Posterior vena cava (tissue), 2 donors: ENCODE data around the gene GMPS. TPM values are rescaled to one million over a fixed set of nuclear protein-coding genes. Genes with fewer than 3 reads are reported as not detected.
"Not testable (repeated sequence)": the region's sequence is repeated elsewhere in the genome, so short reads cannot be mapped to it uniquely, and the experiment has no call there.

Source experiments
- DNase-seq: peaks from one replicate; pipeline ENCODE4 v3.0.0-alpha.2; 2020; ENCODE audit warnings: low spot score
- intact Hi-C, 2 donors: fragments of 100-400 bp; cut with DNase I; formaldehyde crosslinking; loops; one replicate each; pipeline versions ENCODE4 v1.14.1 to v1.14.2; 2022 to 2023
- long read RNA-seq, 2 donors: library from polyadenylated mRNA; unstranded; transcript quantifications; one replicate each; pipeline ENCODE4 v2.0.0, GENCODE V29; 2020 to 2021
- total RNA-seq, 2 donors: library from RNA; stranded (reverse); fragmentation: NEBNext Ultra II Directional; extraction: Animal tissue kit (Norgen Biotek cat#: 25700); gene quantifications; one replicate each; pipeline ENCODE4 v1.2.1, GENCODE V29; 2021
- donor health status: DM: yes; HTN: yes; CAD: no.
- donor health status: DM: yes; HTN: yes; CAD: no.

The GMPS gene
- total RNA-seq, result 10 to 100 TPM; 36.1 to 47.4 TPM
- long read RNA-seq, donor 1, full-length matches to known transcripts, result 20 of 23 reads
- long read RNA-seq, donor 1, partial matches to known transcripts, result 2 of 23 reads
- long read RNA-seq, donor 1, other reads (novel, unspliced or antisense), result 1 of 23 reads
- long read RNA-seq, donor 2, full-length matches to known transcripts, result 57 of 69 reads
- long read RNA-seq, donor 2, partial matches to known transcripts, result 6 of 69 reads
- long read RNA-seq, donor 2, other reads (novel, unspliced or antisense), result 6 of 69 reads

GRCh38 chr3:155870133-155870944 is at the start of gene GMPS:
TSS of gene GMPS (plus strand) at chr3:155870650. CDS start at chr3:155870871, 221 bp downstream.
- intact Hi-C loops, result loop anchor here in 1 of 2 donors (5.0 kb wide), 1 partner anchor 63 kb away; the partner anchor contains the start of gene C3orf33
- peak; percentile 98 for DNase-seq

GRCh38 chr3:155828490-155829098 is 41.9 kb upstream of the GMPS start:
- intact Hi-C loops, DNase-seq: not testable (repeated sequence)

DNA sequence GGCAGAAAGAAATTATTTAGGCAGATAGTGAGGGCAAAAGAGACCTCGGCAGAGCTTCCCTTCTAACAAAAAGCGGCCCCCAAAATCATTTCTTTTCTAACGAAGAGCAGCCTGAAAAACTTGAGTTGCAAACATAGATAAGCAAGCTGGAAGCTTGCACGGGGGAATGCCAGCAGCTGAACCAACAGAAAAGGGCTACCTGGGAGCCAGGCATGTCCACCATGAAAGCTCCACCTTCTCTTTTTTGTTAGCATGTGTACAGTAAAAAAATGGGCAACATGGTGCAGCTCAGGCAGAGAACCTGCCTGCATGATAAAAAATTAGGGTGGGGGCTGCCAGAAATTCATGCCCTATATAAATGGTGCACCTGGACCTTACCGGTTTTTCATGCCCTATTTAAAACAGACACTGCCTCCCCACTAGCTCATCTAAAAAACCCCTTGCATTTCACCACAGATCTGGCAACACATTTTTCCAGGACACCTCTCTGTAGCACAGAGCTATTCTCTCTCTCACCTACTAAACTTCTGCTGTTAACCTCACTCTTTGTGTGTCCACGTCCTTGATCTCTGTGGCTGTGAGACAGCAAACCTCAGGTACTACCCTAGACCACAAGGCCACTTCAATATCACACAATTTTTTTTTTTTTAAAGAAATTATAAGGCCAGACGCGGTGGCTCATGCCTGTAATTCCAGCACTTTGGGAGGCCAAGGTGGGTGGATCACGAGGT is 34.9 kb upstream of the GMPS start:
- intact Hi-C loops, result no loop called here
- no peak for DNase-seq

- no peak for DNase-seq
- intact Hi-C loops, result no loop called here
These were observed 26.9 kb upstream of the GMPS start for GRCh38 chr3:155843569-155843968.

DNA sequence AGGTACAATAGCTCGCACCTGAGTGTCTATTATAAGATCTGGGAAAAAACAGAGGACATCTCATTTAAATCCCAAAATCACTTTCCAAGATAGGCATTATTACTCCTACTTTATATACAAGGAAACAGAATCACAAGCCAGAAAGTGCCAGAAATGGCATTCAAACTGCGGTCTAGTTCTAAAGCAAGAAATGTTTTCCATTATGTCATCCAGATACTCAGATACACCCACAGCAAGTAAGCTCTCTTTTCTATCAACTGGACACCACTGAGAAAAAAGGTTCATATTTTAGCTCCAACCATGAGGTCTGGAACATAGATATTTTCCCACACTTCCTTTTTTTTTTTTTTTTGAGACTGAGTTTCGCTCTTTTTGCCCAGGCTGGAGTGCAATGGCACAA is 24.3 kb upstream of the GMPS start:
- intact Hi-C loops, result no loop called here
- DNase-seq, result no peak

- intact Hi-C loops, result no loop called here
- DNase-seq, result no peak
These were observed 22.5 kb upstream of the GMPS start for GRCh38 chr3:155847993-155848392.

- DNase-seq, intact Hi-C loops: not testable (repeated sequence)
These were observed 21.0 kb upstream of the GMPS start for GRCh38 chr3:155849404-155849803.

DNA sequence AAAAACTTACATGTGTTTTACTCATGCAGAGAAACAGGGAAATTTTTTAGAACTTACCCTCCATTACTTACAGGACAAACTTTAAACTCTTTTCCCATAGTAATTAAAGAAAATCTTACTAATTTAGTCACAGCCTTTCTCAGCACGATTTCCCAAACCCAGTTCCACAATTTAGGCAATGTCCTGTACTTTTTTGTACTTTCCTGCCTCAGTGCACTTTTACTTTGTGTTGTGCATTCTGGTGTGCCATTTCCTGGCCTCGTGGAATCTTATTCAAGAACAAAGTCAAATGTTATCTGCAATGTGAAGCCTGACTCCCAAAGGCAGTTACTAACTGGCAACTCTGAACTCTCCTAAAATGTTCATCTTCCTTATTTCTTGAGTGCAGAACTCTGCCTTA is 18.1 kb upstream of the GMPS start:
- intact Hi-C loops, result no loop called here
- DNase-seq, result no peak

DNA sequence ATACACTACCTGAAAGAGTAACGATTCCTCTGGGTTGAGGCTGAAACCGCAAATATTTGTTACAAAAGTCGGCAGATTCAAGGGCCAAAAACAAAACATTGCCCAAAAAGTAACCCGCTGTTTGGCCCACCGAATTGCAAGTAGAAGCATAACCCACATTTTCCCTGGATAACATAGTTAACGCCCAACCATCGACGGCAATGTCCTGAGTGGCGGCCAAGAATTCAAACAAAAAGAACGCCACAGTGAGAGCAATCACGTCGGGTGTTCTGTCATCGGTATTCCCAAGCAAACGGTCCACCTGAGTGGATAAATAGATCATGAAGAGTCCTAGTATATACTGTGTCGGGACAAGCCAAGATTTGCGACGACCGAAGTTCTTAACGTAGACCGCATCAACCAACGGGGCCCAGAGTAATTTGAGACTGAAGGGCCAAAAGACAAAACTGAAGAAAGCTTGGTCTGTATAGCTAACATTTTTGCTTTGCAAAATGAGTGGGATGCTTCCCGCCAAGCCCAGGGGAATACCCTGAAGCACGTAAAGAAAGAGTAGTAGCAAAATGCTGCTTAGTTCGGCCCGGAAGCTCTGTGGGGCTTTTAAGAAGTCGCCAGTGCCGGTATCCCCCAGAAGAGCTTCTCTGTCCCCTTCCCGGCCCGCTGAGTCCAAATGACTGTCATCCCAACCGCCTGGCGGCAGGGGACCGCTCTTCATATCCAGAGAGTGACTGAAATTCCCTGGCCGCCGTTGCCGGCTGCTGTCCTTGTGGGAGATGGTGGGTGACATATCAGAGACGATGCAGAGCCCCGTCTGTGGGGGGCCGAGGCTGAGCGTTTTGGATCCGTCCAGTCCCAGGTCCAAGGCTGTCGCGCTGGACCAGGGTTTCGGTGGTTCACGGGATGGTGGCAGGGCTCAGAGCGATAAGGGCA is 17.0 kb upstream of the GMPS start:
- intact Hi-C loops, result no loop called here
- no peak for DNase-seq

DNA sequence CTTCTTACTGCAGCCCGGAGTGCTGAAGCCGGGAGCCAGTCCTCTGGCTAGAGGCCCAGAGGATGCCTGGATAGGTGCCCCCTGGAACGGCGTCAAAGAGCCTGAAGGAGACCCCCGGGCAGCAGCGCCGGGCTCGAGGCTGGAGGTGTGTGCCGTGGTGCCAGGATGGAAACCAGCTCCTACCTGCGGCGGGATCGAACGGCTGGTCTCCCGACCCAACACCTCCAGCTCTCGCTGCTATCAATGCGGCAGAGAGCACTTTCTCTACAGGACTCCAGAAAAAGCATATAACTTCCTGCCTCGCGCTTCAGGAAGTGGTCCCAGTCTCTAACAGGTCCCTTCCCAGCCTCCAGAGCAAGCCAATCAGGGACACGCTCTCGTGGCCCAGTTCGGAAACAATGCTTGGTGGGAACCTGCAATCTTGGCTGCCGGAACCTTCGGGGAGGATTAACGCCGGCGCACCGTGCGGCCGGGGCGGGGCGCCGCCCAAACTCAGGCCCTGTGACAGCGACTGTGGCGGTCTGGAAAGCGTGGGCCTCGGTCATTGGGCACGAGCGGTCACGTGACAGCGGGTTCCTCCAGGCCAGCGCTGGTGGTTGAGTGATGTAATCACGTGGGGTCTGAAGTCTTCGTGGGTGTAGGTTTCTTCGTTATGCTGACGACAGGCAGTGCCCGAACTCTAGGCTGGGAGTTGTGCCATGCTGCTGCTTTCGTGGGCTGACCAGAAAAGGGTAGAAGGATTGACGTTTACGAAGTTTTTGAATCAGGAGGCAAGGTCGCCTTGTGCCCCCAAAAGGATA is 16.1 kb upstream of the GMPS start, which contains the start of gene SLC33A1:
Gene SLC33A1 (minus strand): TSS at position 287 of the 800 bp plus-strand sequence. CDS start 430 bp downstream, outside the sequence.
- peak; percentile 100 for DNase-seq
- intact Hi-C loops, result no loop called here

DNA sequence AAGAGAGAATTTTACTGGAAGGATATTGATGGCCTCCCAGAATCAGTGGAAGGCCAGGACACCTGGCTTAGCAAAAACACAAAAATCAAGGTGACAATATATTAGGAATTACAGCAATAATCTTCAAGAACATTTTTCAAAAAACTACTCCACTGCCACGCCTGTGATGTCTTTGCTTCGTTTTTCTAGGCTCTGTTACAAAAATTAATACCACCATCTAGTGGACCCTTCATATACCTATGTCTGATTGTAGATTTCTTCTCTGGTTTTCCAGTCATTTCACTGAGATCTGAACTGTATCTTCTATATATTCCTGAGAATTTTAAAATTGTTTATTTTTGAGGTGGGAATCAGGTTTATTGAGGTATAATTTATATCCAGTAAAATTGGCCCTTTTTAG is 10.6 kb upstream of the GMPS start:
- no peak for DNase-seq
- intact Hi-C loops, result no loop called here

DNA sequence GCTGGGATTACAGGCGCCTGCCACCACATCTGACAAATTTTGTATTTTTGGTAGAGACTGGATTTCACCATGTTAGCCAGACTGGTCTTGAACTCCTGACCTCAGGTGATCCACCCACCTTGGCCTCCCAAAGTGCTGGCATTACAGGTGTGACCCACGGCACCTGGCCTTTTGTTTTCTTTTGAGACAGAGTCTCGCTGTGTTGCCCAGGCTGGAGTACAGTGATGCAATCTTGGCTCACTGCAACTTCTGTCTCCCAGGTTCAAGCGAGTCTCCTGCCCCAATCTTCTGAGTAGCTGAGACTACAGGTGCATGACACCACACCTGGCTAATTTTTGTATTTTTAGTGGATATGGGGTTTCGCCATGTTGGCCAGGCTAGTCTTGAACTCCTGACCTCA is 10.0 kb upstream of the GMPS start:
- DNase-seq, intact Hi-C loops: not testable (repeated sequence)

GRCh38 chr3:155861476-155862183 is 8.8 kb upstream of the GMPS start:
- intact Hi-C loops, result no loop called here
- no peak for DNase-seq

GRCh38 chr3:155862290-155862982 is 8.0 kb upstream of the GMPS start:
- intact Hi-C loops, DNase-seq: not testable (repeated sequence)

DNA sequence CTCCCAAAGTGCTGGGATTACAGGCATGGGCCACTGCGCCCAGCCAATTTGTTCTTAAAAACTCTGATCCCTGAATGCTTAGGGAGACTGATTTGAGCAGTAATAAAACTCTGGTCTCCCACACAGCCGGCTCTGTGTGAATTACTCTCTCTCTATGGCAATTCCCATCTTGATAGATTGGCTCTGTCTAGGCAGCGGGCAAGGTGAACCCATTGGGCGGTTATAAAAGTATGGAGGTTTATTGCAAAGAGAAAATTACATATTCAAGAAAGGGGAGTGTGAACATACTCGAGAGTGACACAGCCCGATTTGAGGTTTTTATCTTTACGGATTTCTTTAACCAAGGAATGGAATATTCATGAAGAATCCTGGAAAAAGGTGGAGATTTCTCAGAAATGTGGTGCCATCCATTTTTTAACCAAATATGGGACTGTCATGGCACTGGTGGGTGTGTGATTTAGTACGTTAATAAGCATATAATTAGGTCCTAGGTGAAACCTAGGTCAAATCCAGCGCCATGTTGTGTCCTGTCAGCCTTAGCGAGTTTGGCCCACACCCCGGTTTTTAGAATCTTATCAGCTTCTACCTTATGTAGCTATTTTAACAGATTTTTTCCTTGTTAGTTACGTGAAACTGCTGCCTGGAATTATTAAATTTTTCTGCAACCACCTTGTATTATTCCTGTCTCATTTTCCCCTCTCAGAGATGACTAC is 7.2 kb upstream of the GMPS start:
- intact Hi-C loops, result no loop called here
- no peak for DNase-seq

- DNase-seq, result no peak
- intact Hi-C loops, result loop anchor here in 1 of 2 donors (5.0 kb wide), 1 partner anchor 62 kb away; the partner anchor contains the start of gene C3orf33
These were observed 759 bp upstream of the GMPS start for GRCh38 chr3:155869691-155870090.
